HG02840 (cell line): Measurements from ENCODE around the gene HTR3E.
A peak's percentile ranks its signal among the peaks of the same experiment; 100 is the strongest.

Experiments
- ATAC-seq: cut with Tn5 transposase; IDR thresholded peaks from one replicate; pipeline ENCODE4 v1.9.1; 2021; ENCODE audit warnings: mild to moderate bottlenecking, moderate library complexity, moderate number of reproducible peaks; ENCODE audit not compliant: unreplicated experiment, low FRiP score

HTR3E gene

GRCh38 chr3:184154885-184155643 is 58.2 kb downstream of the HTR3E start, which contains the start of gene DVL3:
DVL3 (plus strand) TSS chr3:184155377; CDS start chr3:184155636, 259 bp downstream.
- ATAC-seq: peak; percentile 72

GRCh38 chr3:184155644-184156521 is 59.0 kb downstream of the HTR3E start:
- peak; percentile 37 for ATAC-seq

GRCh38 chr3:184156522-184156955 is 59.7 kb downstream of the HTR3E start:
- ATAC-seq: no peak
